ENCODE measurements around the gene RUNDC1. TPM values are rescaled to one million over a fixed set of nuclear protein-coding genes. Genes with fewer than 3 reads are reported as not detected.
A peak's percentile ranks its signal among the peaks of the same experiment; 100 is the strongest.

The RUNDC1 gene
- total RNA-seq, 4 donors from 2014 or later, result 10.8 to 18.3 (median 13.1) TPM

DNA sequence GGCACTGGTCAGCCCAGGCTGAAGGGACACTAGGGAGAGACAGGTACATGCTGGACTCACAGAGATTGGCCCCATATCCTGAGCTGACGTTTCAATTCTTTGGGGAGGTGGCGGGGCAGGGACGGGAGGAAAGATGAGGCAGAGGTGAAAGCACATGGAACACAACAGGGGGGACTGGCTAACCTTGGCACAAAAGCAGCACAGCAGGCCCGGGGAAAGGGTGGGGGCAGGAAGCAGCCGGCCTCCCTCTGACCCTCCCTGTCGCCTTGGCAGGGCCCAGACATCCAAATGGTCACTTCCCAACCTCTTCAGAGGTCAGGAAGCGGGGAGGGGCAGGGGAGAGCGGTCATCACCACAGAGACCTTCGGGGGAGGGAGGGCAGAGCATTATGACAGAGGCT is 35.2 kb downstream of the RUNDC1 start:
- TF ChIP-seq, protein P1, sequence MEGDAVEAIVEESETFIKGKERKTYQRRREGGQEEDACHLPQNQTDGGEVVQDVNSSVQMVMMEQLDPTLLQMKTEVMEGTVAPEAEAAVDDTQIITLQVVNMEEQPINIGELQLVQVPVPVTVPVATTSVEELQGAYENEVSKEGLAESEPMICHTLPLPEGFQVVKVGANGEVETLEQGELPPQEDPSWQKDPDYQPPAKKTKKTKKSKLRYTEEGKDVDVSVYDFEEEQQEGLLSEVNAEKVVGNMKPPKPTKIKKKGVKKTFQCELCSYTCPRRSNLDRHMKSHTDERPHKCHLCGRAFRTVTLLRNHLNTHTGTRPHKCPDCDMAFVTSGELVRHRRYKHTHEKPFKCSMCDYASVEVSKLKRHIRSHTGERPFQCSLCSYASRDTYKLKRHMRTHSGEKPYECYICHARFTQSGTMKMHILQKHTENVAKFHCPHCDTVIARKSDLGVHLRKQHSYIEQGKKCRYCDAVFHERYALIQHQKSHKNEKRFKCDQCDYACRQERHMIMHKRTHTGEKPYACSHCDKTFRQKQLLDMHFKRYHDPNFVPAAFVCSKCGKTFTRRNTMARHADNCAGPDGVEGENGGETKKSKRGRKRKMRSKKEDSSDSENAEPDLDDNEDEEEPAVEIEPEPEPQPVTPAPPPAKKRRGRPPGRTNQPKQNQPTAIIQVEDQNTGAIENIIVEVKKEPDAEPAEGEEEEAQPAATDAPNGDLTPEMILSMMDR (IDR thresholded peaks at IDR 0.05), result no peak
- TF ChIP-seq POLR2A (IDR thresholded peaks at IDR 0.05), result no peak
- intact Hi-C loops (cut with DNase I; ENCODE audit: low total_unique reads), result no loop called here
- Histone ChIP-seq H3K27me3 (no peaks in the 10 kb centered on the region), H3K36me3 (no peaks in the 10 kb centered on the region), H3K9me3 (no peaks in the 10 kb centered on the region), H3K4me1 (peaks cover 0 to 11% of the 10 kb centered on the region in 2 donors), H3K27ac (peak overlapping the region; percentile 54 to 62), H3K4me3 (no peak overlapping the region)
- peak; percentile 56 to 79 for DNase-seq

DNA sequence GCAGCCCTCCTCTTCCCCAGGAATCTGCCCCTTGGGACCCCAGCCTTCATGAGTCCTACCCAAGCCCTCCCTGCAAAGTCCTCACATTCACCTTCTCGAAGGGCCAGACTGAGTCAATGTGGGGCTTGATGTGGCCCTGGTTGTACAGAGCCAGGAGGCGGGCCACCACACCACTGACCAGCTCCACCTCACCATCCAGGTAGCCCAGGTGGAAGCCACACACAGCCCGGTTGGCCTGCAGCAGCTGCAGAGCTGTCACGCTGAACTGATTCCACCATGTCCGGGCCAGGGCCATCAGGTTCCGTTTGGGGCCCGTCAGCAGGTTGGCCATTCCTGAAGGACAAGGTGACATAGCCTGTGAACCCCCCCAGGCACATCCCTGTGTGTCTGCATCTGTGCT is 35.9 kb downstream of the RUNDC1 start:
- intact Hi-C loops (cut with DNase I; ENCODE audit: low total_unique reads), result no loop called here
- Histone ChIP-seq H3K4me1 (peaks cover 0 to 11% of the 10 kb centered on the region in 2 donors), H3K27ac (peak overlapping the region; percentile 54 to 62), H3K4me3 (no peak overlapping the region), H3K9me3 (no peaks in the 10 kb centered on the region), H3K36me3 (no peaks in the 10 kb centered on the region), H3K27me3 (no peaks in the 10 kb centered on the region)
- TF ChIP-seq, protein P1 (IDR thresholded peaks at IDR 0.05), result no peak
- no peak for TF ChIP-seq POLR2A (IDR thresholded peaks at IDR 0.05)
- no peak for DNase-seq

DNA sequence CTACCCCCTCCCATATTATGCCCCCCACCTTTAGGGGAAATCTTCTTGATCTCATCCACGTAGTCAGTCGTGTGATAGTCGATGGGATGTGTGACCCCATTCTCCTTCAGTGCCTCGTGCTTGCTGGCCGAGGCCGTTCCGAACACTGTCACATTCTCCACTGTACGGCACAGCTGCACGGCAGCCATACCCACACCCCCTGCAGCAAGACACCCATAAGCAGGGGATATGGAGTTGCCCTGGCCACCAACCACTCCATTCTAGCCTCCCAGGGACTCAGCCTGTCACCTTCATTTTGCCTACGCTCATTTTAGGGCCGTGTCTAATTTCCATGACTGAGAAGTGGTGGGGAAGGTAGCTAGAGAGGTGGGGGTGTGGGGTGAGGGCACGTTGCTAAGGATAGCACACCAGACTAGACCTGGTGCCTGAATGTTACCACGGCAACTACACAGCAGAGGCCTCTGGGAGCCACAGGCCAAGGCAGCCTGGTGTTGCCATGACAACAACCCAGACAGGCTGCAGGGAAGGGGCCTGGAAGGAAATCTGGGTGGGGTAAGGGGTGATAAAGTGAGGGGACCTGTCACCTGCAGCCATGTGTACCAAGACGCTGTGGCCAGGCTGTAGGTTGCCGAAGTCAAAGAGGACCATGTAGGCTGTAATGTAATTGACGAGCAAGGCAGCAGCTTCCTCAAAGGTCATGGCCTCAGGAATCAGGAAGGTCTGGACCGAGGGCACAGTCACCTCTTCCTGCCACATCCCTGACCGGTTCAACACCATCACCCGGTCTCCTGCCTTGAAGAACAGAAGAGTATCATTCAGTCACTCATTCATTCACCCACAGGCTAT is 37.9 kb downstream of the RUNDC1 start:
- H3K4me3 ChIP-seq, result no peak overlapping the region
- peaks cover 0 to 11% of the 10 kb centered on the region in 2 donors for H3K4me1 ChIP-seq
- no peak for DNase-seq
- intact Hi-C loops (cut with DNase I; ENCODE audit: low total_unique reads), result no loop called here
- H3K36me3 ChIP-seq, result no peaks in the 10 kb centered on the region
- peak overlapping the region; percentile 30 to 89 for H3K27ac ChIP-seq
- H3K9me3 ChIP-seq, result no peaks in the 10 kb centered on the region
- TF ChIP-seq POLR2A (IDR thresholded peaks at IDR 0.05), result no peak
- no peaks in the 10 kb centered on the region for H3K27me3 ChIP-seq

DNA sequence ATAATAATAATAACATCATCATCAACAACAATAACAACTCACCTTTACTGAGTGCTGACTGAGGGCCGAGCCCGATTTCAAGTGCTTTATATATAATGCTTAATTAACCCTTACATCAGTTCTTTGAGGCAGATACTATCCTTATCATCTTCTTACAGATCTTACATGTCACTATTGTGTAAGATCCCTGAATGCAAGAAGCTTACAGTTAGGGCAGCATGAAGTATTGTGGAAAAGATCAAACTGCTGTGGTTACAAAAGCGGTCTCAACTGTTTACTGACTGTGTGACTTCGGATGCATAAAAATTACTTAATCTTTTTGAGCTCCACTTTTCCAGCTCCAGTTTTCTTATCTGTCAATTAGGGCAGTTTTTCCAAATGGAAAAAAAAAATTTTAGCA is 38.6 kb downstream of the RUNDC1 start:
- intact Hi-C loops (cut with DNase I; ENCODE audit: low total_unique reads), result no loop called here
- DNase-seq, result no peak
- Histone ChIP-seq H3K27me3 (no peaks in the 10 kb centered on the region), H3K9me3 (no peaks in the 10 kb centered on the region), H3K4me1 (peaks cover 0 to 11% of the 10 kb centered on the region in 2 donors), H3K27ac (peak overlapping the region; percentile 30 to 89), H3K4me3 (no peak overlapping the region), H3K36me3 (no peaks in the 10 kb centered on the region)
- TF ChIP-seq, protein P1 (IDR thresholded peaks at IDR 0.05), result no peak
- no peak for TF ChIP-seq POLR2A (IDR thresholded peaks at IDR 0.05)

DNA sequence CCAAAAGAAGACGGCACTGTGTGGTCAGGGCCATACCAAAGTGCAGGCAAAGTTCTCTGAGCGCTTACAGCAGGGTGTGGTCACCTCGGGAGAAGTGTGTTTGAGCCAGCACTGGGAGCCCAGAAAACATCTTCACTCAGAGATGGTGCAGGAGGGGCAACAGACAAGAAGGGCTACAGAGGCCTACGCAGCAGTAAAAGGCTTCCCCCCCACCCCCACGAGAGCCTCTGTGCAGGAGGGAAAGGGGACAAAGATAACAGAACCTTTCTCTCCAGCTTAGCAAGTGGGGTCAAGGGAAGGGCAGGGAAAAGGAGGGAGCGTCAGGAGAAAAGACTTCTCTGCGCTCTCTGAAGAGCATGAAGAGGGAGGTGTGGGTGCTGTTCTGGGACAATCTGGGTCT is 39.1 kb downstream of the RUNDC1 start:
- H3K27me3 ChIP-seq, result no peaks in the 10 kb centered on the region
- TF ChIP-seq, protein P1 (IDR thresholded peaks at IDR 0.05), result no peak
- TF ChIP-seq POLR2A (IDR thresholded peaks at IDR 0.05), result no peak
- DNase-seq, result no peak
- H3K27ac ChIP-seq, result peak overlapping the region; percentile 89 to 91
- no peak overlapping the region for H3K4me3 ChIP-seq
- intact Hi-C loops (cut with DNase I; ENCODE audit: low total_unique reads), result no loop called here
- H3K4me1 ChIP-seq, result peaks cover 0 to 11% of the 10 kb centered on the region in 2 donors
- no peaks in the 10 kb centered on the region for H3K9me3 ChIP-seq
- H3K36me3 ChIP-seq, result no peaks in the 10 kb centered on the region

Measured in uterus (tissue), 4 donors.